GM23248 (cell line): ENCODE data around the gene PPBP. TPM values are rescaled to one million over a fixed set of nuclear protein-coding genes. Genes with fewer than 3 reads are reported as not detected.
A peak's percentile ranks its signal among the peaks of the same experiment; 100 is the strongest.

Source experiments
- DNase-seq: peaks from one replicate; pipeline ENCODE4 v3.0.0-alpha.2; 2015
- H2AFZ ChIP-seq: fragments of 200-600 bp; sonication (generic); 2 replicates; pipeline ENCODE4 v1.6.1; 2016; ENCODE audit warnings: antibody characterized with exemption
- H3F3A ChIP-seq: fragments of 200-600 bp; sonication (generic); 2 replicates; pipeline ENCODE4 v1.6.1; 2016; ENCODE audit warnings: mild to moderate bottlenecking, antibody characterized with exemption, mixed run types; ENCODE audit not compliant: insufficient read depth
- H3K27ac ChIP-seq: fragments of 200-600 bp; sonication (generic); 2 replicates; pipeline ENCODE4 v1.5.1; 2016; ENCODE audit warnings: mild to moderate bottlenecking
- H3K27me3 ChIP-seq: fragments of 200-600 bp; sonication (generic); replicated peaks from 2 replicates; pipeline ENCODE4 v1.6.1; 2016; ENCODE audit warnings: mild to moderate bottlenecking; ENCODE audit not compliant: insufficient read depth
- H3K36me3 ChIP-seq: fragments of 200-600 bp; sonication (generic); 2 replicates; pipeline ENCODE4 v1.6.1; 2016; ENCODE audit warnings: low read depth, mild to moderate bottlenecking
- H3K4me1 ChIP-seq: fragments of 200-600 bp; sonication (generic); 2 replicates; pipeline ENCODE4 v1.6.1; 2016; ENCODE audit warnings: mild to moderate bottlenecking; ENCODE audit not compliant: insufficient read depth
- H3K4me2 ChIP-seq: fragments of 200-600 bp; sonication (generic); one replicate; pipeline ENCODE4 v1.6.1; 2016; ENCODE audit warnings: mild to moderate bottlenecking; ENCODE audit not compliant: unreplicated experiment
- H3K4me3 ChIP-seq: fragments of 200-600 bp; sonication (generic); 2 replicates; pipeline ENCODE4 v1.5.1; 2016; ENCODE audit warnings: mild to moderate bottlenecking
- H3K79me2 ChIP-seq: fragments of 200-600 bp; sonication (generic); 2 replicates; pipeline ENCODE4 v1.6.1; 2016; ENCODE audit warnings: mild to moderate bottlenecking; ENCODE audit not compliant: insufficient read depth
- H3K9ac ChIP-seq: fragments of 200-600 bp; sonication (generic); 2 replicates; pipeline ENCODE4 v1.6.1; 2016; ENCODE audit warnings: mild to moderate bottlenecking
- H3K9me2 ChIP-seq: fragments of 200-600 bp; sonication (generic); 2 replicates; pipeline ENCODE4 v1.6.1; 2016; ENCODE audit warnings: mixed run types, mild to moderate bottlenecking, moderate library complexity; ENCODE audit not compliant: insufficient read depth
- H3K9me3 ChIP-seq: fragments of 200-600 bp; sonication (generic); one replicate; pipeline ENCODE4 v1.6.1; 2017; ENCODE audit warnings: low read depth
- H4K20me1 ChIP-seq: fragments of 200-600 bp; sonication (generic); 2 replicates; pipeline ENCODE4 v1.6.0; 2016; ENCODE audit not compliant: insufficient read depth
- EZH2 ChIP-seq: fragments of 200-600 bp; sonication (generic); IDR thresholded peaks from 2 replicates; pipeline ENCODE4 v1.6.1; 2018; ENCODE audit warnings: antibody characterized with exemption, mild to moderate bottlenecking; ENCODE audit not compliant: insufficient read depth, poor library complexity, severe bottlenecking
- EZH2phosphoT487 ChIP-seq: fragments of 200-600 bp; sonication (generic); IDR thresholded peaks from 2 replicates; pipeline ENCODE4 v1.6.1; 2018; ENCODE audit warnings: antibody characterized with exemption, moderate library complexity, mild to moderate bottlenecking, low read depth; ENCODE audit not compliant: insufficient read depth
- WGBS, 2 experiments: methylation state at CpG; one replicate each; pipeline ENCODE4 v1.1.6; 2015 to 2017; ENCODE audit warnings: low lambda C conversion rate in 2 of 2, low coverage in 1 of 2; ENCODE audit errors: missing lambda C conversion rate in 2 of 2; 5-methylcytosine and 5-hydroxymethylcytosine counted together
- in situ Hi-C: fragments of 300-500 bp; cut with MboI; formaldehyde crosslinking; loops from 2 replicates; pipeline ENCODE4 v1.15.0; 2020
- polyA plus RNA-seq: library from polyadenylated mRNA; unstranded; fragments of >200 nt; fragmentation: Nextera tagmentation; extraction: Ambion mirVana; gene quantifications from 2 replicates; pipeline ENCODE4 v1.2.1, GENCODE V29; 2016
- total RNA-seq: library from RNA; depleted of rRNA; stranded (reverse); fragments of >200 nt; shearing (Covaris generic); gene quantifications from 2 replicates; pipeline ENCODE4 v1.2.3, GENCODE V29; 2014

Gene PPBP
- total and polyA plus RNA-seq, 2 experiments from 2014 or later, result not detected

DNA sequence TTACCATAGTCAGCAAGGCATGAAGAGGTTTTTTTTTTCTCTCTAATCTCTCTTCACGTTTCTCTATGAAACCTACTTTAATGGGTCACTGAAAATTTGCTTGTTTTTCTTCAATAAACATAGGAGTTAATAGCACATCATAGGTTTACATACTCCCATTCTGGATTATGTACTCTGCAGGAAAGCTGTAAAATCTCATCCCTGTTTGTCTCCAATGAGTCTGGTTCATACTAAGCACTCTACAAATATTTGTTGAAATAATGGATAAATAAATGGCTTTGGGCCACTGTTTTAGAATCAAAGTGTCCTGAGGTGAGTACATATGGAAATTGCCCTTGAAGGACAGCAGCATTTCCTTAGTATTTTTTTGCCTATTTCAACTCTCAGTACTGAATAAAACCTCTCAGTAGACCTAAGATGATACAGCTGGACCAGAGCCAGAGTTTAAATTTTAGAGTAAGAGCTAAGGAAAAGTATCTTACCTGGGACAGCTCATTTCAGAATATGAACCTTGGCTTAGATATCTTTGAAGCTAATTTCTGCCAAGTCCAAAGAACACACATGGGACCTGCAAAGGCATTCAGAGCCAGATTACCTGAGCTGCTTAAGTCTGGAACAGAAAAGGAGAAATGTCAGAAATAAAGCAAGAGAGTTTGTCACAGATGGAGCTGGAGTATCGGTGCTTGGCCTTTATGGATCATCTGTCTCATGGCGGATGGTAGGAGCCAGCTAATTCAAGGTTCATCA lies 40.6 kb downstream of the PPBP start:
- Histone ChIP-seq H3K36me3 (no peaks in the 10 kb centered on the region), H2AFZ (no peak overlapping the region), H3K79me2 (no peaks in the 10 kb centered on the region), H3K27me3 (peaks cover 15% of the 10 kb centered on the region; the same call in 1 of the 2 replicates), H3K4me2 (no peak overlapping the region), H4K20me1 (no peaks in the 10 kb centered on the region), H3K27ac (no peak overlapping the region), H3F3A (no peaks in the 10 kb centered on the region), H3K9me3 (no peaks in the 10 kb centered on the region), H3K9me2 (no peaks in the 10 kb centered on the region), H3K9ac (no peak overlapping the region), H3K4me1 (no peaks in the 10 kb centered on the region), H3K4me3 (no peak overlapping the region)
- TF ChIP-seq EZH2, result no peak
- TF ChIP-seq EZH2phosphoT487, result no peak
- 69 to 73% methylated on average over 3 of the region's 3 CpGs for whole genome bisulfite sequencing, 2 experiments
- DNase-seq, result no peak
- in situ Hi-C loops, result loop anchor here (25.0 kb wide), 1 partner anchor 635 kb away; no protein-coding TSS in a partner anchor

GRCh38 chr4:73945674-73946449 lies 42.1 kb downstream of the PPBP start:
- Histone ChIP-seq H3K79me2 (no peaks in the 10 kb centered on the region), H3K27ac (no peak overlapping the region), H3F3A (no peaks in the 10 kb centered on the region), H3K4me1 (no peaks in the 10 kb centered on the region), H3K9ac (no peak overlapping the region), H3K36me3 (no peaks in the 10 kb centered on the region), H3K4me2 (no peak overlapping the region), H3K9me2 (no peaks in the 10 kb centered on the region), H3K9me3 (no peaks in the 10 kb centered on the region), H4K20me1 (no peaks in the 10 kb centered on the region), H2AFZ (no peak overlapping the region), H3K4me3 (no peak overlapping the region), H3K27me3 (peaks cover 16% of the 10 kb centered on the region; the same call in 1 of the 2 replicates)
- WGBS, 2 experiments, result 66 to 67% methylated on average over 3 of the region's 3 CpGs
- DNase-seq, result no peak
- TF ChIP-seq EZH2phosphoT487 (no peak), EZH2 (no peak)
- in situ Hi-C loops, result loop anchor here (25.0 kb wide), 1 partner anchor 634 kb away; no protein-coding TSS in a partner anchor

DNA sequence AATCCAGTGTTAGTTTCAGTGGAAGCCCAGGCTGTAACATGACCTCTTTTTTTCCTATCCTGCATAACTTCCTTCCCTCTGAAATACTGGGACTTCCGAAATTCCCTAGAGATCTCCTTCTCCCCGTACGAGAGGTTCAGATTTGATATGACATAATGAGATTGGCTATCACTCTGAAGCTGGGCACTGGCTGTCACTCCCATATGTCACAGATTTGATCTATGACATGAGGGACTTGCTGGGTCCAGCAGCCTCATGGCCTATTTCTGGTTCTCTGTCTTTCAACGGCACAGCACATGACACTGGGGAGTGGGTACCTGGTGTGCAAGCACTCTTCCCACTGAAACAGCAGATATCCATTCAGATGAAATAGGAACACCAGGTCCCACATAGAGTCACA lies 42.9 kb downstream of the PPBP start:
- no peak overlapping the region for H2AFZ ChIP-seq
- H3K4me2 ChIP-seq, result no peak overlapping the region
- in situ Hi-C loops, result loop anchor here (25.0 kb wide), 1 partner anchor 633 kb away; no protein-coding TSS in a partner anchor

DNA sequence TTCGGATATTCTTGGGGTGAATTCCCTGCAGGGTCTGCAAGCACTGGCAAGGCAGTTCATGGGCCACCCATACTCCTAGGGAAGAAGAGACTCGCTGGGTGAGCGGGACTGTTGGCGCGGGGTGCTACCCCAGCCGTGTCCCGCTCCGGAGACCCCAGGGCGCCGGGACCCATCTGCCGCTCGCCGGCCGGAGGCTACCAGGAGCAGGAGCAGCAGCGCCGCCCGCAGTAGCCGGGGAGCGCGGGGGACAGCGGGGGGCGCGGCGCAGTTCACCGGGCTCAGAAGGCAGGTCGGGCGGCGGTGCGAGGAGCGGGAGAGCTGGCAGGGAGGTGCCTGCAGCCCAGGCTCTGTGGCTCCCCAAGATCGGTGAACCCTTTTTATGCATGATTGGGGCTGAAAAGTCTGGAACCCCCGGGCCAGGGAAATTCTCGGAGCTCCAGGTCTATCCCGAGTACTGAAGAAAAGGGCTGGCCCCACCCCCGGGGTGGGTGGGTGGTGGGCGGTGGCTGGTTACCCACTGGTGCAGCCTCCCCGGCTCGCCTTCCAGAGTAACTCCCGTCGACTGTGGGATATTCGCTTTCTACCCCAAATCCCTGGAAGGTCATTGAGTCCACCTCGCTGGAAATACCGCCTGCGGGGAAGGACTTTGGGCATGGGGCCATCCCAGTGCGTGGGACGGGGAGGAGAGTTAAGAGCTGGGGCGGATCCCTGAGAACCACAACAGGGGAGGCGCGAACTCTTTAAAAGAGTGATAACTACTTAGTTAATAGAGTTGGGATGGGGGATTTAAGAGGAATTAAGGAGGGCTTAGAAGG lies 43.7 kb downstream of the PPBP start:
- H3K79me2 ChIP-seq, result no peaks in the 10 kb centered on the region
- no peaks in the 10 kb centered on the region for H3K4me1 ChIP-seq
- no peaks in the 10 kb centered on the region for H3K36me3 ChIP-seq
- TF ChIP-seq EZH2, result no peak
- TF ChIP-seq EZH2phosphoT487, result no peak
- no peaks in the 10 kb centered on the region for H3F3A ChIP-seq
- H3K27ac ChIP-seq, result no peak overlapping the region
- peak overlapping the region; percentile 68 for H2AFZ ChIP-seq
- H3K4me2 ChIP-seq, result peak overlapping the region; percentile 75
- H3K9ac ChIP-seq, result peak overlapping the region; percentile 29
- H3K27me3 ChIP-seq, result peaks cover 16% of the 10 kb centered on the region; the same call in 1 of the 2 replicates
- no peaks in the 10 kb centered on the region for H4K20me1 ChIP-seq
- H3K9me2 ChIP-seq, result no peaks in the 10 kb centered on the region
- peak; percentile 58 for DNase-seq
- H3K4me3 ChIP-seq, result peak overlapping the region; percentile 67
- H3K9me3 ChIP-seq, result no peaks in the 10 kb centered on the region
- 6% methylated on average over 43 to 48 of the region's 49 CpGs for WGBS, 2 experiments
- in situ Hi-C loops, result loop anchor here (25.0 kb wide), 1 partner anchor 632 kb away; no protein-coding TSS in a partner anchor

More for the DNA sequence above, 42.9 kb downstream of the PPBP start:
- no peak overlapping the region for H3K9ac ChIP-seq
- H3K4me1 ChIP-seq, result no peaks in the 10 kb centered on the region
- no peaks in the 10 kb centered on the region for H3K36me3 ChIP-seq
- H3K4me3 ChIP-seq, result no peak overlapping the region
- H3F3A ChIP-seq, result no peaks in the 10 kb centered on the region
- no peak for DNase-seq
- no peaks in the 10 kb centered on the region for H3K79me2 ChIP-seq
- H3K9me2 ChIP-seq, result no peaks in the 10 kb centered on the region
- TF ChIP-seq EZH2, result no peak
- 93 to 94% methylated on average over 4 of the region's 4 CpGs for WGBS, 2 experiments
- H3K27me3 ChIP-seq, result peaks cover 16% of the 10 kb centered on the region; the same call in 1 of the 2 replicates
- H3K27ac ChIP-seq, result no peak overlapping the region
- no peaks in the 10 kb centered on the region for H3K9me3 ChIP-seq
- H4K20me1 ChIP-seq, result no peaks in the 10 kb centered on the region
